DMS153 (cell line): ENCODE data around the gene GPC5.

ENCODE experiments used
- DNase-seq: peaks from one replicate; lab custom pipeline; 2025; lab: John Stamatoyannopoulos, UW

GPC5 gene

DNA sequence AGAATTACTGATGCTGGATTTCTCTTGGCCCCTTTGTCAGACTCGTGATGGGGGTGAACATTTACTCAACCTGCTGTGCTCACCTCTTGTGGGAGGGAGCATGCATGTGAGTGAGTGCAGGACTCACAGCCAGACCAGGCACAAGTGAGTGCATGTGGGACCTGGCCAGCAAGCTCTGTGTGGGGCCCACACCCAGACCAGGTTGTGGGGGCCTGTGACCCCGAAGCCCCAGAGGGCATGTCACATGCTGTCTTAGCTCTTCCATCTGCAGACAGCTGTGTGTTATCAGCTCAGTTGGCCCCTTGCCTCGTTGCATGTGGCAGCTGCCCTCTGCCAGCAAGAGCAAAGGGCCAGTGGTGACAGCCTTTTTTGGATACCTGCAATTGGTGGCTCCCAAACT, 614.4 kb downstream of the GPC5 start:
- no peak for DNase-seq

DNA sequence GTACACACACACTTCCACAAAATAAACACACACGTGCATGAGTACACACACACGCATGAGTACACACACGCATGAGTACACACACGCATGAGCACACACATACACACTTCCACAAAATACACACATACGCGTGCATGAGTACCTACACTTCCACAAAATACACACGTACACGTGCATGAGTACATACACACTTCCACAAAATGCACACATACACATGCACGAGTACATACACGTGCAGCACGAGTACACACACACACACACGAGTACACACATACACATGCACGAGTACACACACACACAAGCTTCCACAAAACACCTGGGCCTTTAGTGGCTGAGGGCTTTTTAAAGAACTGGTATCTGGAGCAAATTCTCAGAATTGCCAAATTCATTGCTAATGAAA, 619.3 kb downstream of the GPC5 start:
- DNase-seq = no peak

DNA sequence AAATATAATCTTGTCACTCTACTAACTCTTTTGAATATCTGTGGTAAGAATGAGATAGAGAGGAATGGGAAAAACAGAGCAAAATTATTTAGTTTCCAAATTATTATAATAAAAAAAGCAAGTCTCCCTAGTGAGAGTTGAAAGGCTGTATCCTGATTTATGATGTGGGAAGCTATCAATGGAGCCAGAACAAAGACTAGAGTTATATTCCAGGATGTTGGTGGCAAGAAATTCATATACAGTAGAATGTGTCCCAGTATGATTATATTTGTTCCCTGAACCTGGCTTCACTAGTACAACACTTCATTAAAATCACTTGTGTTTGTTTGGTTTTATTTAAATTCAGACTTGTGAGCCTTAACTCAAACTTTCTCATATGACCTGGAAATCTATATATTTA, 630.3 kb downstream of the GPC5 start:
- no peak for DNase-seq

DNA sequence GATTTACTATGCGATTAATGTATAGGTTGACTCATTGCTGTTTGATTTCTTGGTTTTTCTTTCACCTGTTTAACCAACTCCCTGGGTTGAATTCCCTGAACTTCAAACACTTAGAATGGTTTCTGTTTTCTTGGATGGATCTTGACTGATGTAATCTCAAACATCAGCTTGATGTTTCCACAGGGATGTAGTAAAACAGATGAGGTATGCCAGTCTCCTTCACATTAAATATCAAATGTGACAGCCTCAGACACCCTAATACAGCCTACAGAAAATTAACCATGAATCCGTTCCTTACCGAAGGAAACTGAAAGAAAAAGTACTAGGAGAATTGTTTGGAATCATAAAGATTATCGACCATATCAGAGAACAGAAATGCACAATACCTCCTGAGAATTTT, 631.2 kb downstream of the GPC5 start:
- DNase-seq = no peak

DNA sequence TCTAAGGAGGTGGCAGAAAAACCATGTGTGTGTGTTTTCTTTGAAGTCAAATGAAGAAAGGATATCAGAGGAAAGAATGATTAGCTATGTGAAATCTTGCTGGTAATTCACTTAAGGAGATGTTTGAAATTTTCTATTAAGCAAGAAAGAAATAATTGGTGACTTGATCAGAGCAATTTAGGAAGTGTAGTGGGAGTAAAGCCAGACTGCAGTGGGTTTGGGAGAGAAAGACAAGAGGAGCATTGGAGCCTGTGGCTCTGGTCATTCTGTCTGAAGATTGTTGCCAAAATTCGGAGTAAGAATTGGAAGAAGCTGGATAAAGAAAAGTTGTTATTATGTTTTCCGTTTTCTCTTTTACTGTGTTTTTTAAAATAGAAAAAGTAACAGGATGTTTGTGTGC, 640.5 kb downstream of the GPC5 start:
- DNase-seq = no peak

DNA sequence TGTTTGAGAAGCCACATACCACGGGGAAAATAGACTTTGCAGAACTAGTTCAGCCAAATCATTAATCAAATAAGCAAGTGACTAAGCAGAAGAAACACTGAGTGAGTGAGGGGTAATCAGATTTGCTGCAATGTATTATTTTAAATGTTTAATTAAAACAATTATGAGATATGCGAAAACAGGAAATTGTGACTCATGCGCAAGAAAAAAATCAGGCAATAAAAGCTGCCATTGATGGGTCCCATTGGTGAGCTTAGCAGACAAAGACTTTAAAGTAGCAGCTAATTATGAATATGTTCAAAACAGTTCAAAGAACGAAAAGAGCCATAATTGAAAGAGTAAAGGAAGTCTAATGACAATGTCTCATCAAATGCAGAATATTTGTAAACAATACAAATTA, 644.1 kb downstream of the GPC5 start:
- DNase-seq = no peak

DNA sequence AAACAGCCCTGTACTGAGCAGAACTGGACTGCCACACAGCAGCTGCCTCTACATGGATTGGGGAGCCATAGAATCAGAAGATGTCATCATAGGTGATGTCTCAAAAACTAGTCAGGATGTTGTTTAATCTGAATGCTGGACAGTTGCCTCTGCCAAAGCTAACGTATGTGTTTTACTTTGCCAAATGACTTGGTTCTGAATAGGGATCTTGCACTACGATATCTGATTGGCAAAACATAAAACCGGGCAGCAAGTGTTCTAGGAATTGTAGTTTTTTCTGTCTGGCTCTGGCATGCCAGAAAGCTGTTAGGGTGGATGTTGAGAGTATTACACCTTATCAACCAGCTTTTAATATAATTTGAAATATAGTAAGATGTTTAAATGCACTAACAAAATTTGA, 645.9 kb downstream of the GPC5 start:
- DNase-seq = no peak

DNA sequence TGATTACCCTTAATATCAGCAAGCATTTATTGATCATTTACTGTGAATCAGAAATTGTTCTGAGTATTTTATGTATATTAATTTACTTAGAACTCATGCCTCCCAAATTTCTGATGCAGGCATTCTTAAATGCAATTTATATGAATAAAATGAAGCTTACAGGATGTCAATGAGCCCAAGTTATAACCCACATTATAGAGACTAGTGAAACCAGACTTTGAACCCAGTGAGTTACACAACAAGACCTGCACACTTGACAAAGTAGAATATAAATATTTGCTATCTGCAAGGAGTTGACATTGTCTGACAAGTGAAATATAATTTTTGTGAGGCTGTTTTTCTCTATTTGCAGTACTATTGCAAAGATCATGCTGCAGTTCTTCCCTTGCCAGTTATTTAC, 656.0 kb downstream of the GPC5 start:
- DNase-seq = no peak

DNA sequence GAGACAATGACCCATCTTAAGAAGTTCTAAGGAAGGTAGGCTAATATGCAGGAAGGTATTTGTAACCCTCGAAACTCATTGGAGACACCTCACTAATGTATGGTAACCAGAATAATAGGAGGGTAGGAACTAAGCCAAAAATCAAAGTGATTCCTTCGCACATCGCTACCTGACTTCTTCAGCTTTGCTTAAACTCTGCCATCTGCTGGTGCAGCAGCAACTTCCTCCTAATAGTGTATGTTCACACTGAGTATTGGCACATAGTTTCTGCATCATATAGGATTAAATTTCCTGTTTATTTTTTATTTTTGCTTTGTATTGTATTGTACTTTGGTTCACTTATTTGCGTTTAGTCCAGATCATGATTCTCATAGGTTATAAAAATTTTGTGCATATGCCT, 676.2 kb downstream of the GPC5 start:
- no peak for DNase-seq

DNA sequence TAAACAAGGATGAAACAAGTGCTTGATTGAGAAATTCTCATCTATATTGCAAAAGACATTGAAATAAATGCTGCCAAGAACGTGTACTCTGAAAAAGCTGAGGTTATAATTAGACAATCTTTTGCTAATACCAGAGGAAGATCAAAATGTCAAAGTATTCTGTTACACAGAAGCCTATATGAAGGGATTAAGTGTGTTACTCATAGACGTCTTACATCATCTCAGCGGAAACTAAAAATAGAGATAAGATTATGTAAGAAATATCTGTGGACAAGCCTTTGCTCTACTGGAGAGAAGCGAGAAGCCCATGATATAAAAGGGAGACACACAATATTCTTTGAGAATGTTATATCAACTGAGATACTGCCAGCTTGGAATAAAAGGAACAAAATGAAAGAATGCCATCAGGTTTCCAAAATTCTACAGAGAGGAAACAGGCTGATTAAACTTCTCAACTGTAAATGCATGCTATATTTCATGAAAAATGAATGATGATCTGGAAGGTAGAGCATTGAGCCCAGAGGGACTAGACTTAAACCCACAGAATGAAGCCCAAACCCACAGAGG, 699.0 kb downstream of the GPC5 start:
- DNase-seq = no peak

DNA sequence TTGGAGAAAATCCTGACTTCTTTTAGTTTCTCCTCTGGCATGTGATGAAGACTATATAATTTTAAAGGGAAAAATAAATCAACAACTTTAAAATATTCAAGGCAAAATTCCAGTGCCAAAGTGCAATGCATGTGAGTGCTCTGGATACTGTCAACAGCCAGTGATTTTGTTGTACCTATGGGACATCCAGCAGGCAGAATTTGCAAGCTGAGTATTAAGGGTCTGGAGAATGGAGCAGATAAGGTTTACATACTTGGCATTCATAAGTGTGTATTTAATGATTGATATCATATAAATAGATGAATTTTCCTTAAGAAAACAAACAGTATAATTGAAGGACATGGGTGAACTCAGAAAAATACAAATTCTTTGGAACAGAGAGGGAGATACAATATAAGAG, 703.4 kb downstream of the GPC5 start:
- no peak for DNase-seq

DNA sequence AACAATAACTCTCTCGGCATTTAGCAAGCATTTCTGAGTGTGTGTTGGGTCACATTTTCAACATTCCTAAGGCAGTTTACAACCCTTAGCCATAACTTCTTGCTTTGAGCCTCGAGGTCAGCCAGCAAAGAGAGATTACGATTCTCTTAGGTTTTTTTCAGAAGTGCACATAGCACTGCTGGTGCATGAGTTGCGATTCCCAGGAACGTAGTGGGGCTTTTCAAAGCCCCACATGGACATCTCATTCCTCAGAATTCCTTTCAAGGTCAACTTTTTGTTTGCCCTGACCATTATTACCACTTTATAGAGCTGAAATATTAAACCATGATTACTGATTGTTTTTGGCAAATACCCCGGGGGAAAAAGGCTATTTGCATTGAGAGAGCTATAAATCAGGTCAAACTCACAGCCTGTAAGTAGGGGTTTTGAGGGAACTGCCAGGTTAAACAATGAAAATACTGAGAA, 705.3 kb downstream of the GPC5 start:
- no peak for DNase-seq

DNA sequence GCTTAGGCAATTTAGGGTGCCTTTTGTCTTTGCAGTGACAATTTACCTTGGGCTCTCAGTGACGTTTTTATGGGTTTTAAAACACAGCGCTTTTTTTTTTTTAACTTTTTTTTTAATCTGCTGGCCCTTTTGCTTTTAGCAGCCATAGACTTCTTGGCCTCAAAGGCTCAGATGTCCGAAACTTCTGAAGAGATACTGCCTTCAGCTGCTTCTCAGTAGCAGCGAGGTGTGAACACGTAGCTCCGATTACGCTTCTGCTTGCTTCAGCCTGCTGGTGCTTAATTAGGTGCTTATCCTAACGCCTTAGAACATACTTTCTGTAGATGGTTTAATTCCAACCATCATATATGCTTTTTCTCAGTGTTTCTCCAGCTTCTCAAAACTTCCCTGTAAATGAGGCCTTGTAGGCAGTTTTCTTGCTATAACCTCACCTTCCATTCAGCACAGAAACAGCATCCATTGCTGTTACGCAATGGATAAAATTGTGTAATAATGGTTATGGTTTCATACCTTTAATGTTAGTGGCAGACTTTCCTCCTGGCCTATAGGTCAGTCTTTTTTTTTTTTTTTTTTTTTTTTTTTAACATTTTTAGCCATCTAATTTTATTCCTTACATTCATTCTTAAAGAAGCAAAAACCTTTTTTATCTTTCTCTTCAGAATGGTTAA, 723.9 kb downstream of the GPC5 start:
- DNase-seq = no peak

DNA sequence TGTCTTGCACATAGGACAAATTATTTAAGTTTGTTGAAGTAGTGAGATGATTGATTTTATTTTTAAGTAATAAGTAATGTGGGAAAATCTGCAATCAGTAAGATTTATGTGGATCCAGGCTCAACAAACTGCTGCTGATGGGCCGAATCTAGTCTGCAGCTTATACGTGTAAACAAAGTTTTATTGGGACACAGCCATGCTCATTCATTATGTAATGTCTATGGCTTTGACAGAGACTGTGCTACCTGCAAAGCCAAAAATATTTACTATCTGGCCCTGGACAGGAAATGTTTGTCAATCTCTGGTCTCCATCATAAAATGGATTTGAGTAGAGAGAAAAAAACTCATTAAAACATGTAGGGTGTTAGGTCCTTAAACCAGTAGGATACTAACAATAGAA, 728.0 kb downstream of the GPC5 start:
- DNase-seq = peak; percentile 43

DNA sequence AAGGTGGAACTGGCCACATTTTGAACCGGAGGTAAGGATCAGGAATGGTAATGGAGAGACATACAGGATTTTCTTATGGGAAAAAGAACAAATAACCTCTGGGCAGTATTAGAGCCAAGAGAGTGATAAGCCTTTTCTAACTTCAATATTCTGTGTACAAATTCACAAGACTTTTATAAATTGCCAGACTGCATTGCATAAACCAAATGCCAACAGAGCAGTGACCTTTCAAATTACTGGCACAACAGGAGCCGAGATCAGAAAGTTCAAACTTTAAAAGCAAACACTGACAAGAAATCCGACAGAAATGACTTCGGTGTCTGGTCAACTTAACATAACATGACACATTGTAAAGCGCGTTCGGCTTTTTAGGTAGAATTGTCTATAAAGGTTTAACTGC, 737.1 kb downstream of the GPC5 start:
- no peak for DNase-seq

DNA sequence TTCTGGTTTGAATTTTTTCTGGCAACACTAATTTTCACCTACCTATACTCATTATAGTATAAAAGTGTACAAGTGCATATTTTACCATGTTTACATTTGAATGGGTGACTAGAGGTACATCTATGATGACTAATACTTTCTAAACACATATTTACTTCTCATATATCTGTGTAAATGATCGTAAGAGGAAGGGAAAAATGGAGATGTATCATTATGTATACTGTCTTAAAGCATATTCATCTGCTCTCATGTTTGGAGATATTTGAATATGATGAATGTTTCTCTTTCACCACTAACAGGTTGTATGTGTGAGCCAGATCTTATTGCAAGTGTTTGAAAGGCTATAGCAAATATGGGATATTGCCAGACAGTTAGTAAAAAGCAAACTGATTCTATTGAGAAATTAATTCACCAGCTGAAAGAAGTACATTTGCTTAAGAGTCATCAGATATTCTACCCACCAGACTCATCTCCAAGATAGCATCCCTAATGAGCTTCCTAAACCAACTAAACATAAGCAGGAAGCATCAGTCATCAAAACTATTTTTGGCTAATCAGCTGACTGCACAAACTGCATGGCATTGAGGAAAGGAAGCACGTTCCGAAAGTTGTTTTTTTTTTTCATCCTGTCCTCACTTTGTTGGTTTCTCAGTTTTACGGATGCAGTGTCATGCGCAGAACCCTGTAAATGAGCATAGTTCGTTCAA, 738.2 kb downstream of the GPC5 start:
- DNase-seq = peak; percentile 4

DNA sequence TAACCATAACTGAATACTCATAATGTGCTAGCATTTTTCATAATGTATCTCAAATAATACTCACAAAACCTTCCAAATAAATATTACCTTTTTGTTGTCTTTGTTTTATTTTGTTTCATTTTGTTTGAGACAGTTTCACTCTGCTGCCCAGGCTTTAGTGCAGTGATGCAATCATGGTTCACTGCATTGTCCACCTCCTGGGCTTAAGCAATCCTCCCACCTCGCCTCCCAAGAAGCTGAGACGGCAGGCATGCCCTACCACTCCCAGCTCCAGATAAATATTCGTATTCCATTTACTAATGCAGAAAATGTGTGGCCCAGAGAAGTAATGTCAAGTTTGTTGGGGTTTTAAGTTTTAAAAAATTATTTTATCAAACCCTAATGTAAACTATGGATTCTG, 739.1 kb downstream of the GPC5 start:
- DNase-seq = no peak

DNA sequence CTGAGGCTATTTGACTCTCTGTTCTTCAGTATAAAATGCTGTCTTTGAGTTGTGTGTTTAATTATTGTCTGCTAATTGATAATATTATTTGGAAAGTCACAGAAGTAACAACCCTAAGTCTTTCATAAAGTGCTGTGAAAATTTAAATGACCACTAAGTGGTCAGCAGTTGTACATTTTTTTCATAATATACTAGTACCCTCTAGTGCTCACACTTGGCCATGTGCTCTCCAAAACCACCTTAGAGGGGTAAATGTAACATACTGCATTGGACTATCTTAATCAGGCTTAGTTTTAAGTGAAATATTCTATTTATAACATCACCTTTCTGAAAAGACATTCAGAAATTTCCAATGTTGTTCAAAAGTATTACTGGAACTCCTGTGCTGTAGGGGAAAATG, 745.3 kb downstream of the GPC5 start:
- DNase-seq = no peak

DNA sequence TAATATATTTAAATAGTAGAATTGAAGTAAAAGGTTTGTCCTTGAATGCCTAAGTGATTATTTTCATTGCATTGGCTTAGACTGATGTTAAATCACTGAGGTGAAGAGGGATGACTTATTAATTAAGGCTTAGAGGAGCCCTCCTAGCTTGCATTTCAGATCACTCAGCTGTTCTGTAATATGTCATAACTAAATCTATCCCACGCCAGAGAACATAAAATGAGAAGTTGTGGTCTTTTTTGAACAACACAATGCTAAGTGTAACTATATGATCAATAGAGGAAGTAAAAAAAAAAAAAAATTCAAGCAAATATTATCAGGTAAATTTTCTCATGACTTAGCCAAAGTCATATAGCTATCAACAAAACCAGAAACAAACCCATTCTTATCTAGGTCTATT, 752.2 kb downstream of the GPC5 start:
- DNase-seq = no peak

DNA sequence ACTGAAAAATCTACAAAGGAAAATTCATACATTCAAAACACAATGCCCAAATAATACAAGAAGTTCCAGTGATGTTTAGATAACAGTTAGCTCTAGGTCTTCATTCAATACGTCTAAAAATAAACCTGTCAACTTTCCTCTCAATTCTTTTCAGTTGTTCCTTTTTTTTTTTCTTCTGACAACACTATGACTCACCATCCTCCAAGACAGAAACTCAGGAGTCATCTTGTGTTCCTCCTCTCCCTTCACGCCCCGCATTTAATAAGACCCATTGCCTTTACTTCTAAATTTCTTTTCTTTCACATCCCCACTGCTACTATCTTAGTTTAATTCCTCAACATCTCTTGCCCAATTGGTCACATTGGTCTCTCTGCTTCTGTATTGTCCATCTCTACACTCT, 759.9 kb downstream of the GPC5 start:
- no peak for DNase-seq

DNA sequence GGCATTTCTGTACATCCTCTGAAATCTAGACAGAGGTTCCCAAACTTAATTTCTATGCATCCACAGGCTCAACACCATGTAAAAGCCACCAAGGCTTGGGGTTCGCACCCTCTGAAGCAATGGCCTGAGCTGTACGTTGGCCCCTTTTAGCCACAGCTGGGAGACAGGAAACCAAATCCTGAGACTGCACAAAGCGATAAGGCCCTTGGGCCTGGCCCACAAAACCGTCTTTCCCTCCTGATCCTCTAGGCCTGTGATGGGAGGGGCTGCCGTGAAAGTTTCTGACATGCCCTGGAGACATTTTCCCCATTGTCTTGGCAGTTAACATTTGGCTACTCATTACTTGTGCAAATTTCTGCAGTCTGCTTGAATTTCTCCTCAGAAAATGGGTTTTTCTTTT, 766.4 kb downstream of the GPC5 start:
- no peak for DNase-seq

DNA sequence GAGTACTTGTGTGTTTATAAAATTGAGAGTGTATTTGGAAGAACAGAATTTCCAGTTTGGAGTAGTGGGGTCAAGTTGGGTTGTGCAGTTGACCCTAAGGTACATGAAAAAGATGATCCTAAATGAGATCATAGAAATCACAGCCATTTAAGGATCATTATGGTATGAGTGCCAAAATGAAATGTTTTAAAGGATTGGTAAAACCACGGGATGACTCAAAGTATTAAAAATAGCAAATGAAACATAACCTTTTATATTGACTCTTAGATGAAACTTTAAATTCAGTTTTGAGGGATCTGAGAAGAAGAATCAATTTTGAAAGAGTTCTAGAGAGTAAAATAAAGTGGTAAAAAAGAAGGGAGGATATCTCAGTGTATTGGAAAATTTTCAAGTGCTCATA, 773.8 kb downstream of the GPC5 start:
- no peak for DNase-seq

DNA sequence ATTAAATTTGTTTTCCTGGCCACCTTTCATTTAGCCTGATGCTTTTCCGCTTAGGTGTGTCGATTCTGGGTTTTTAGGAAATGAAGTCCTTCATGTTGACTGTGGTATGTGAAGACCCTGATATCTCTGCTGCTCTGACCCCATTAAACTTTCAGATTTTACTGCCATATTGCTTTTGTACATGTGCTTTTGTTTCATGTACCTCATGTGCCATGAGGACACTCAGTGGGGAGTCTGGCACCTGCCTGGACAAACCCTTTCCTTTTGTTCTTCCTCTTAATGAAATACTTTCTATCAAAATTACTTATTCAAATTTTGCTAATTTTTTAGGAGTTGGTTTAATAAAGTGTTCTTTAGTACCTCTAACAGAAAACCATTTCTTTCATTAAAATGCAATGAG, 774.8 kb downstream of the GPC5 start:
- no peak for DNase-seq

DNA sequence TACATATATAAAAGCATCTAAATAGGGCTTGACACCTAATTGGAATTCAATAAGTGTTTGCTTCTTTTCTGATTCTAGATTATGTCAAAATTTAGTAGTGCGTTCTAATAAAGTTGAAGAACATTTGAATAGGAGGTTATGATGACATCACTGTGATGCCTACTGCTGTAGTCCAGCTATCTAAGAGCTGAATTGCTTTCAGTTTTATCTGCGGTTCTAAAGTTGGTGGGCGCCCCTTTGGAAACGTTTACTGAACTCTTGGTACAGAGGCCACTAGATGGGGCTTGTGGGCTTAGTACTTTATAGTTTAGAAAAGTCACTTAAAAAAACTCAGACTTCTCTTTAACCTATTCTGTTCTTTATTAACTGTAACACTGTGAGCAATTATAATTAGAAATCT, 776.9 kb downstream of the GPC5 start:
- DNase-seq = no peak
